Stimulated activated naive CD8-positive, alpha-beta T cell treated with anti-CD3 and anti-CD28 coated beads, Interleukin-15, amount 100 ng/mL, for 72 hours (primary cell): ENCODE results near the gene SEMA6B.

ENCODE experiments used
- ATAC-seq: fragments of 150-1000 bp; cut with Tn5 transposase; 2 replicates; pipeline ENCODE4 v1.10.0; 2021; ENCODE audit warnings: mild to moderate bottlenecking, moderate library complexity
- DNase-seq, 2 donors: peaks; one replicate each; pipeline ENCODE4 v3.0.0; 2021 to 2022
- H3K27ac Mint-ChIP-seq, 2 donors: one replicate each; pipeline ENCODE4 v1.8.0; 2022; ENCODE audit warnings: mild to moderate bottlenecking in 2 of 2, mixed read lengths in 2 of 2, moderate library complexity in 2 of 2
- H3K27me3 Mint-ChIP-seq: one replicate; pipeline ENCODE4 v1.8.0; 2022; ENCODE audit warnings: mixed read lengths
- H3K4me1 Mint-ChIP-seq: one replicate; pipeline ENCODE4 v1.8.0; 2022; ENCODE audit warnings: mild to moderate bottlenecking, mixed read lengths
- H3K4me3 Mint-ChIP-seq, 2 donors: one replicate each; pipeline ENCODE4 v1.8.0; 2022; ENCODE audit warnings: mild to moderate bottlenecking in 2 of 2, mixed read lengths in 2 of 2, moderate library complexity in 1 of 2
- H3K9me3 Mint-ChIP-seq, 2 donors: one replicate each; pipeline ENCODE4 v1.8.0; 2022; ENCODE audit warnings: mixed read lengths in 2 of 2

Gene SEMA6B

DNA sequence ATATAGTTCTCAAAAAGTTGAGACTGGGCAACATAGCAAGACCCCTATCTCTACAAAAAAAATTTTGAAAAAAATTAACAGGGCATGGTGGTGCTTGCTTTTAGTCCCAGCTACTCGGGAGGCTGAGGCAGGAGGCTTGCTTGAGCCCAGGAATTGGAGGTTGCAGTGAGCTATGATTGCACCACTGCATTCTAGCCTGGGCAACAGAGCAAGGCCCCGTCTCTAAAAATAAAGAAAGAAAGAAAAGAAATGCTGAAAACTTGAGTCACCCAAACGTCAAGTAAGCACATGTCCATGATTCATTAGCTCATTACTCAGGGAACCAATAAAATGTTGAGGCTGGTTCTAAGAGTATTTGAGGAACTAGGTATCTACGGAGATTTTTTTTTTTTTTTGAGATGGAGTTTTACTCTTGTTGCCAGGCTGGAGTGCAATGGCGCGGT lies 33.9 kb upstream of the SEMA6B start:
- Mint-ChIP-seq H3K27me3 (peaks cover 64% of the 10 kb centered on the region), H3K9me3 (no peaks in the 10 kb centered on the region), H3K4me1 (peaks cover 7% of the 10 kb centered on the region), H3K27ac (no peak overlapping the region), H3K4me3 (no peak overlapping the region)
- no peak for DNase-seq
- ATAC-seq, result no peak

DNA sequence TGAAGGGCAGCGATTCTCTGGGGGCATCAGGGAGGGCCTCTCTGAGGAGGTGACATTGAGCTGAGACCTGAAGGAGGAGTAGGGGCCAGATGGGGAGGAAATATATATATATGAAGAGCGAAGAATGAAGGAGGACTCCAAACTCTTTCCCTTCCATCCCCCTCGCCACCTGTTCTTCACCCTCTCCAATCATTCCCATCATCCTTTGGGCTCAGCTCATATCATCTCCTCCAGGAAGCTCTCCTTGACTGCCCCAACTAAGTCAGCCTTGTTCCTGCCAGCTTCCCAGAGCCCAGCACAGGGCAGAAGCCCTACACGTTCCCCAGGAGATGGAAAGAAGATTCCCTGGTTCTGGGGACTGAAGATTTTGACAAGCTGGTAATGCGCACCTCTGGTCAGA lies 33.0 kb upstream of the SEMA6B start:
- Mint-ChIP-seq H3K4me3 (no peak overlapping the region), H3K27me3 (peaks cover 61% of the 10 kb centered on the region), H3K27ac (peak overlapping the region in 1 of 2 donors; percentile 65), H3K9me3 (no peaks in the 10 kb centered on the region), H3K4me1 (peaks cover 4% of the 10 kb centered on the region)
- DNase-seq, result no peak
- ATAC-seq, result no peak

DNA sequence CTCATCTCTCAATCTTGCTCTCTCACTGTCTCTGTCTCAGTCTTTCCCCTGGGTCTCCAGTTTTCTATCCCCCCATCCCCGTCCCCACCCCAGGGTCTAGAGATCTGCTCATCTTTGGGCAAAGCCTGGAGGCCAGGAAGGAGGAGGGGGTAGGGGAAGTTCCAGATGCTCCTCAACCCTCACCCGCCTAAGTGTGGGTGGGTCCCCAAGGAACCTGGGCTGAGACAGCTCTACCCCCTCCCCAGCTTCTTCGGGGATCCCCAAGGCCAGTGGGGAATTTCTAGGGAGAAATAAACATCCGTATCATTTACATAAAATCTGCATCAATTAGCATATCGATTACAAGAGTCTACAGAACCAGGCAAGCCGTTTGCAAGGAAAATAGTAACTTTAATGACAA lies 31.8 kb upstream of the SEMA6B start:
- no peak for ATAC-seq
- no peaks in the 10 kb centered on the region for H3K9me3 Mint-ChIP-seq
- no peak for DNase-seq
- H3K4me3 Mint-ChIP-seq, result no peak overlapping the region
- no peak overlapping the region for H3K27ac Mint-ChIP-seq
- H3K27me3 Mint-ChIP-seq, result peaks cover 55% of the 10 kb centered on the region
- no peaks in the 10 kb centered on the region for H3K4me1 Mint-ChIP-seq

DNA sequence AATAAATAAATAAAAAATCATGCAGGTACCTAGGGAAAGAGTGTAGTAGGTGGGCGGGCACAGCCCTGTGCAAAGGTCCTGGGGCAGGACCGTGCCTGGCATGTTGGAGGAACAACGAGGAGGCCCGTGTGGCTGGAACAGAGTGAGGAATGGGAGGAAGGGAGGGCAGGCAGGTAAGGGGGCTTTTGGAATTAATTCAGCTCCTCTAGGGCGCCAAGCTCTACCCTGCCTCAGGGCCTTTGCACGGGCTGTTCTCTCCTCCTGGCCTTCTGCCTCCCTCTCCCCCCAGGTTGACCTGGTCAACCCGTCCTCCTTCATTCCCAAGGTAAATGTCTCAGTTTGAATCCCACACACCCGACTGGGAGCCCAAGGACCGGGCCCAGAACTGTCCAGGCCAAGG lies 31.1 kb upstream of the SEMA6B start:
- no peak for DNase-seq
- H3K4me1 Mint-ChIP-seq, result no peaks in the 10 kb centered on the region
- no peak overlapping the region for H3K27ac Mint-ChIP-seq
- ATAC-seq, result no peak
- H3K27me3 Mint-ChIP-seq, result peaks cover 57% of the 10 kb centered on the region
- no peaks in the 10 kb centered on the region for H3K9me3 Mint-ChIP-seq
- no peak overlapping the region for H3K4me3 Mint-ChIP-seq

DNA sequence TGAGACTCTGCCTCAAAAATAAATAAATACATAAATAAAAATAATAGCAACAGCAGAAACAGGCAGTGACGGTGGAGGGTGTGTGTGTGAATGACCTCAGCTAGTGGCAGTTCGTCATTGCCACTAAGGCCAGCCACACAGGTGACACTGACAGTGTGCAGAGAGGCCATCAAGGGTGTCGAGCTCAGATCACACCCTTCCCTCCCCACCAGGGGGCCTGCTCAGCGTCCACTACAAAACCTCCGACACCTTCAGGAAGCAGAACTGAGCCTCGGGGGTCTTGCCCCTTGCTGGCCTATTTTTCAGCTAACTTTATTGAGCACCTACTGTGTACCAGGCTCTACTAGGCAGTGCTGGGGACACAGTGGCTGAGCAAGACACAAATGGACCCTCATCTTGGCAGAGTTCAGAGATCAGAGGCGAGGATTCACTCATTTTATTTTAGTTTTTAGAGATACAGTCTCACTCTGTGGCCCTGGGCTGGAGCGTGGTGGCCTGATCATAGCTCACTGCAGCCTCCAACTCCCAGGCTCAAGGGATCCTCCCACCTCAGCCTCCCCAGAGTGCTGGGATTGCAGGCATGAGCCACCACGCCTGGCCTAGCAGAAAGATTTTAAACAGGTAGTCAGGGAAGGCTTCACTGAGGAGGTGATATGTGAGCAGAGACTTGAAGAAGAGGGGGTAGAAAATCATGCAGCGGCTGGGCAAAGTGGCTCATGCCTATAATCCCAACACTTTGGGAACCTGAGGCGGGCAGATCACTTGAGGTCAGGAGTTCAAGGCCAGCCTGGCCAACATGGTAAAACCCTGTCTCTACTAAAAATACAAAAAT lies 30.3 kb upstream of the SEMA6B start:
- no peaks in the 10 kb centered on the region for H3K4me1 Mint-ChIP-seq
- no peak overlapping the region for H3K4me3 Mint-ChIP-seq
- H3K9me3 Mint-ChIP-seq, result no peaks in the 10 kb centered on the region
- peaks cover 58% of the 10 kb centered on the region for H3K27me3 Mint-ChIP-seq
- H3K27ac Mint-ChIP-seq, result no peak overlapping the region
- ATAC-seq (peak; percentile 65), DNase-seq (peak in 1 of 2 donors; percentile 27)

DNA sequence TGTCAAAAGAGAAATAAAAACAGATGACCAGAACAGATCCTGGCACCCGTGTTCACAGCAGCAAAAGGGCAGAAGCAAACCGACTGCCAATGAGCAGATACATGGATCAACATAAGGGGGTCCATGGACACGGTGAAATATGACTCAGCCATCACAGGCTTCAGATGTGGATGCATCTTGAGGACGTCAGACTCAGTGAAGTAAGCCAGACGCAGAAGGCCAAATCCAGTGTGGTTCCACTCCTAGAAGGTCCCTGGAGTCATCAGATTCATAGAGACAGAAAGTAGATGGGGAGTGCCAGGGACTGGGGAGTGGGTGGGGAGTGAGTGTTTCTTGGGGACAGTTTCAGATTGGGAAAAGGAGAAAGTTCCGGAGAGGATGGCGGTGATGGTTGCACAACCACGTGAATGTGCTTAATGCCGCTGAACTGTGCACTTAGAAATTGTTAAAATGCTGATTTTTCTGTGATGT lies 28.8 kb upstream of the SEMA6B start:
- ATAC-seq (no peak), DNase-seq (no peak)
- Mint-ChIP-seq H3K27ac (no peak overlapping the region), H3K27me3 (peaks cover 70% of the 10 kb centered on the region), H3K4me1 (peaks cover 4% of the 10 kb centered on the region), H3K4me3 (no peak overlapping the region), H3K9me3 (no peaks in the 10 kb centered on the region)

DNA sequence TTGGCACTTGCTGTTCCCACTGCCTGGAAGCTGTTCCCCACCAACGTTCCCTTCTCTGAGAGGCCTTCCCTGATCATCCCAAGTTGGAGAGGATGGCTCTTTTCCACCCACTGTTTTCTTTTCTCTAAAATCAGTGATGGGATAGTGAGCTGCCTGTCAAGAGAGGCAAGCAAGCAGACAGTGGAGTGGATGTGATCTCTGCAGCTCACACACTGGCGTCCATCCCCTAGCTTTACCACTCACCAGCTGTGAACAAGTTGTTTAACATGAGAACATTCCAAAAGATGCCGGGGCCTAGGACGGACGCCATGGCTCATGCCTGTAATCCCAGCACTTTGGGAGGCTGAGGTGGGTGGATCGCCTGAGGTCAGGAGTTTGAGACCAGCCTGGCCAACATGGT lies 28.0 kb upstream of the SEMA6B start:
- Mint-ChIP-seq H3K4me3 (no peak overlapping the region), H3K27ac (no peak overlapping the region), H3K9me3 (no peaks in the 10 kb centered on the region), H3K27me3 (peaks cover 73% of the 10 kb centered on the region), H3K4me1 (peaks cover 6% of the 10 kb centered on the region)
- ATAC-seq (no peak), DNase-seq (no peak)

DNA sequence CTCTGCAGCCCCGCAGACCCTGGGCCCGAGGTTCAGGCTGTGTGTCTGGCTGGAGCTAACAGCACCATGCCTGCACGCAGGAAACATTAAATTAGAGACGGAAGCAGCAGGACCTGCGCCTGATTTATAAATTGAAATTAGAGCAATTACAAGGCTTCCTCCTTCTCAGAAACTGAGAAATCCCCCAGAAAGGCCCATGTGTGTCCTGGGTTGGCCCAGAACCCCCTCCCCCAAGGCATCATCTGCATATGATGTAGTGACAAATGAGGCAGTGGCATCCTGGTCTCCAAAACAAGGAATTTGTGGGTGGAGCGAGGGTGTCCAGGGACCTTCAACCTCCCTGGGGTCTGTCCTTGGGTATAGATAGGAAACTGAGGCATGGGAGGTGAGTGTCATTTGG lies 27.2 kb upstream of the SEMA6B start:
- ATAC-seq, result no peak
- H3K4me1 Mint-ChIP-seq, result peaks cover 14% of the 10 kb centered on the region
- DNase-seq, result no peak
- no peaks in the 10 kb centered on the region for H3K9me3 Mint-ChIP-seq
- no peak overlapping the region for H3K27ac Mint-ChIP-seq
- no peak overlapping the region for H3K4me3 Mint-ChIP-seq
- H3K27me3 Mint-ChIP-seq, result peaks cover 76% of the 10 kb centered on the region

DNA sequence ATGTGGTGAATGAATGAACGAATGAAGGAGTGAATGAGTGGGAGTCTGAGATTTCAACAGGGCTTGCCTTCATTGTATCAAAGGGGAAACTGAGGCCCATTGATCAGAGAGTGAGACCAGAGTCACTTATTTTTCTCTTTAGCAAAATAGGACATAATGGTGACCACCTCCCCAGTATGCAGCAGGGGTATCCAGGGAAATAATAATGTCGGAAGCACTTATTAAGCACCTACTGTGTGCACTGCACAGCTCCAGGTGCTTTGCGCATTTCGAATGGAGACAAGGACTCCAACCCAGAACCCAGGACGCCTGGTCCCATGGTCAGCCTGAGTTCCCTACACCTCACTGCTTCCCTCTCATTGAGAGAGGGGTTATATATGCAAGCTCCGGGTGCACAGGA lies 26.8 kb upstream of the SEMA6B start:
- DNase-seq (no peak), ATAC-seq (no peak)
- Mint-ChIP-seq H3K27ac (no peak overlapping the region), H3K9me3 (no peaks in the 10 kb centered on the region), H3K4me3 (no peak overlapping the region), H3K4me1 (peaks cover 15% of the 10 kb centered on the region), H3K27me3 (peaks cover 74% of the 10 kb centered on the region)

DNA sequence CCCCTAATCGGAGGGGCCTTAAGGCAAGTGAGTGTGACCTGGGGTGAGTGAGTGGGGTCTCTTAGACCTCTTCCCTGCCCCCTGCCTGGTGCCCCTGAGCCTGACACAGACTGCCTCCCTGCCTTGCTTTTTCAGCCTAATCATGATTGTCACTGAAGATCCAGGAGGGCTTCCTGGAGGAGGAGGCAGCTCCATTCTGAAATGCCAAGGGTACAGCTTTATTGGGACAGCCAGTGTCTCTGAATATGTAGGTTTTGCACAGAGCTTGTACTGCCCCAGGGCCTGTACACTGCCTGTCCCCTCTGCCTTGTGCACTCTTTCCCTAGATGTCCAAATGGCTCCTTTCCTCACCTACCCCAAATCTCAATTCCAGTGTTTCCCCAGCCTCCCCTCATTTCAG lies 26.1 kb upstream of the SEMA6B start:
- DNase-seq (no peak), ATAC-seq (no peak)
- no peak overlapping the region for H3K4me3 Mint-ChIP-seq
- peaks cover 73% of the 10 kb centered on the region for H3K27me3 Mint-ChIP-seq
- peaks cover 15% of the 10 kb centered on the region for H3K4me1 Mint-ChIP-seq
- peak overlapping the region in 1 of 2 donors; percentile 1 for H3K27ac Mint-ChIP-seq
- no peaks in the 10 kb centered on the region for H3K9me3 Mint-ChIP-seq

DNA sequence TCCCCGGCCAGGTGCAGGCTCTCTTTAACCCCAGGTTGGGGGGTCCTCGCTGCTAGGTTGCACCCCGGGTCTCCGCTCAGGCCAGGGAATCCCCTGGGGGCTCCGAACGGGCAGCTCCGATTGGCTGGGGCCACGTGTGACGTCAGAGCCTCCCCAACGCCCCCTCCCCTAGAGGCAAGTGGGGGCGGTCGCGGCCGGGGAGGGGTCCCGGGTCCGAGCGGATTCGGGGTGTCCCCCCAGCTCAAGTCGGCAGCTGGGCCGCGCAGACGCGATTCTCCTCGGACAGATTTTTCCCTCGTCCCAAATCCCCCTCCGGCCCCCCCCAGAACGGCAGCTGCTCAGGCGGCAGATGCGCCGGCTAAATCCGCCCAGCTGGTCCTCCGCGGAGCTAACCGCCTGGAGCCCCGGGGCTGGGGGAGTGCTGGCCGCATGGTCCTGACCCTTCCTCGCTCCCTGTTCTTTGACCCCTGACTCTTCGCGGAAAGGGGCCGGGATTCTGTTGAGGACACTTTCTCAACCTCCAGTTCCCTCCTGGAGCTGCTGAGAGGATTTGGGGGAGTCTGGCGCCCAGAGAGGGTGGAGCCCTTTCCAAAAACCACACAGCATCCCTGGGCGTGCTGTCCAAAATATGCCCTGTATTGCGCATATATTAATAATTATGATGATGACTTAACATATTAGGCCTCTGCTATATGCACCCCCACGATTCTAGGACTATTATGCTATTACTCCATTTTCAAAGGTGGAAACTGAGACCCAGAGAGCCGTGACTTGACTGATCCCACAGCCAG lies 25.4 kb upstream of the SEMA6B start:
- no peak overlapping the region for H3K27ac Mint-ChIP-seq
- peaks cover 15% of the 10 kb centered on the region for H3K4me1 Mint-ChIP-seq
- peaks cover 73% of the 10 kb centered on the region for H3K27me3 Mint-ChIP-seq
- H3K9me3 Mint-ChIP-seq, result no peaks in the 10 kb centered on the region
- DNase-seq, result no peak
- peak overlapping the region; percentile 19 to 59 for H3K4me3 Mint-ChIP-seq
- ATAC-seq, result no peak

DNA sequence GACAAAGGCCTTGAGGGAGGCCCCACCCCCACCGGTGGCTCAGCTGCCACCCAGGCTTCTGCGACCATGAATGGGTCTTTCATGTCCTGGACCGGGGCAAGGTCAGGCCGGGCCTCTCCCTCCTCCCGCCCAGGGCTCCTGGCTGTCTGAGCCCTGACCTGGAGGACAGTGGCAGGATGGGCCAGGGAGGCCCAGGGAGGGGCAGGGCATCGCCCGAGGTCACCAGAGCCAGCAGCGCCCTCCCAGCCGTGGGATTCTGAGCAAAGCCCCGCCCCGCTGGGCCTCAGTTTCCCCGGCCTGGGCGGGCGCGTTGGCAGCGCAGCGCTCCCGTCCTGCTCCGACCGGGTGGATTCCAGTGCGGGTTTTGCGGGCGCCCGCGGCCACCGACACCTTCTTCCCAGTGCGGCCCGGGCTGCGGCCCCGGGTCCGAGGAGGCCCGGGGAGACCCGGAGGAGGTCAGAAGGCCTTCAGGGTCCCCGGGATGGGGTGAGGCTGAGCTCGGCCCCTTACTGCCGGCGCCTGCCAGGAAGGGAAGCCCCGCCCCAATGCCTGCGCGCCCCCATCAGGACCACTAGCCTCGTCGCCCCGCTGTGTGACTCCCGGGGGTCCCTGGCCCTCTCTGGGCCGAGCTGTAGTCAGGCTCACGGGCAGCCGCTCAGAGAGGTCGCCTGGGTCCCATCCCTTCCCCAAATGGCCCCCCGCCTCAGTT lies 24.6 kb upstream of the SEMA6B start:
- H3K4me3 Mint-ChIP-seq, result peak overlapping the region in 1 of 2 donors; percentile 41
- no peak for DNase-seq
- H3K27ac Mint-ChIP-seq, result no peak overlapping the region

DNA sequence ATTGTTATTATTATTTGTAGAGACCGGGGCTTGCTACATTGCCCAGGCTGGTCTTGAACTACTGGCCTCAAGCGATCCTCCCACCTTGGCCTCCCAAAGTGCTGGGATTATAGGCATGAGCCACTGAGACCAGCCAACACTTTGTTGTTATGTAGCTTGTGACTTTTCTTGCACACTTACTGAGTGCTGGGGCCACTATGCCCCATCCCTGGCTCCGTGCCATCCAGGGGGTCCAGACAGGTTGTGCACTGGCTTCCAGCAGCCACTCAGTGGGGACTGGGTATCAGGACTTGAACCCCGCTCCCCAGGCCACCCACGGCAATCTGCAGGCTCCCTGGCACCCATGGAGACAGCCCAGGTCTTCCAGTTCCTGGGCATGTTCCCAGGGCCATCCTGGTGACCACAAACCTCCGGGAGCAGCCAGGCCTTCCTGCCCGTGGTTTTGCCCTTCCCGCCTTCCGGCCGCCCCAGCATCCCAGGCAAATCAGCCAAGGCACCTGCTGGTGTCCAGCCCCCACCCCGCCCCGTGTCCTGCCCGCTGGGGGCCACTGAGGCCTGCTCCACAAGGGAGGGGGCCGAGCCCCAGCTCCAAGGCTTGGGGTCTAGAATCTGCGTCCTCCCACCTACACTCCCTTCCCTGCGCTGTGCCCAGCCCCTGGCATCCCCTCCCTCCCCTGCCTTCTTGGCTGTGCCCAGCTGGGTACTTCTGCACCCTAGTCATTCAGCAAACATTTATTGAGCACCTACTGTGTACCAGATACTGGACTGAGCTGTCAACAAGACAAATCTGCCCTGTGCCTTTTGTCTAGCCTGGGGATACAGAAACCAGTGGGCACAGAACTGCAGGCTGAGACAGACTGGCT lies 23.7 kb upstream of the SEMA6B start:
- Mint-ChIP-seq H3K27ac (no peak overlapping the region), H3K27me3 (peaks cover 86% of the 10 kb centered on the region), H3K9me3 (no peaks in the 10 kb centered on the region), H3K4me3 (peak overlapping the region; percentile 26 to 54), H3K4me1 (peaks cover 15% of the 10 kb centered on the region)
- ATAC-seq, result no peak
- no peak for DNase-seq

More for the DNA sequence above, 24.6 kb upstream of the SEMA6B start:
- ATAC-seq, result peak; percentile 59
- Mint-ChIP-seq H3K27me3 (peaks cover 77% of the 10 kb centered on the region), H3K4me1 (peaks cover 15% of the 10 kb centered on the region), H3K9me3 (no peaks in the 10 kb centered on the region)

DNA sequence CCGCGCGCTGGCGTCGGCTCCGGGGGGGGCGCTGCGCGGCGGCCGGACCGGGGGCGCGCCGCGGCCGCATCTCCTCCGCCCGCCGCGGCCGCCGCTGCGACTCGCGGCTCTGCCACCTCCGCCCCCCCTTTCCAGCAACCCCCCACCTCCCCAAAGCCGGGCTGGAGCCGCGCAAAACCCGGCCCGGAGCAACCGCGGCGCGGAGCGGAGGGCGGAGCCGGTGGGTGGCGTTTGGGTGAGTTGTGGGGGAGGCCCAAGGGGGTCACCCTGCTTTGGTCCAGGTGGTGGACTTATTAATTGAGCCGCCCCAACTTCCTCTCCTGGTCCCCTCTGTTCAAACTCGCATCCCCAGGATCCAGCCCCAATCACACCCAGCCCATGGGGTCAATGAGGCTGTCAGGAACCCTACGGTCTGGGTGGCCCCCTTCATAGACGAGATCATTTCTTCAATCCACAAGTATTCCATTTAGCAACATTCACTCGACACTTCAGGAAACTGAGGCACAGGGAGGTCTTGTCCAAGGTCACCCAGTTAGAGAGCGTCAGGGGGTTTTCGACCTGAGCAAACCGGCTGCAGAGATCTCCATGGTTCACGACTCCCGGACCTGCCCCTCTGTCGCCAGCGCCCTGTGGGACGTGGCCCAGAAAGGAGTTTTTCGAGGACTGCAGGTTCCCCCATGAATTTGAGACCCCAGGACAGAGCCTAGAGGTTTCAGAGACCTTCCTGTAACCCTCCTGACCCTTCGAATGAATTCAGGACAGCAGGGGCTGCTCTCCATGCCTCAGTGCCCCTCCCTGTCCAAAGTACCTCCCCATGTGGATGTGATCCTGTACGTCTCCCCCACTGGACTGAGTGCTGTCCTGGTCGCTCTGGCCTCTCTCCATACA lies 22.4 kb upstream of the SEMA6B start:
- DNase-seq (peak in 1 of 2 donors; percentile 16), ATAC-seq (no peak)
- Mint-ChIP-seq H3K4me1 (peaks cover 15% of the 10 kb centered on the region), H3K9me3 (no peaks in the 10 kb centered on the region), H3K4me3 (peak overlapping the region; percentile 50 to 58), H3K27me3 (peaks cover 90% of the 10 kb centered on the region), H3K27ac (no peak overlapping the region)
